ENCODE measurements around the gene DZANK1.

The DZANK1 gene

GRCh38 chr20:18466574-18466893 lies 296 bp downstream of the DZANK1 start:
- H3K9me2 ChIP-seq (replicated peaks; ENCODE audit: insufficient read depth, low read length), result no peaks in the 10 kb centered on the region
- H3K4me2 ChIP-seq (ENCODE audit: low read depth, low read length, poor library complexity, severe bottlenecking), result peak overlapping the region; percentile 93
- H4K20me1 ChIP-seq (ENCODE audit: low read depth, low read length), result no peaks in the 10 kb centered on the region
- peak overlapping the region; percentile 95 for H2AFZ ChIP-seq (ENCODE audit: low read depth, low read length, severe bottlenecking)
- no peak for TF ChIP-seq EZH2phosphoT487 (conservative IDR thresholded peaks at IDR 0.05; ENCODE audit: low read length)
- no peak for TF ChIP-seq CTCF (IDR thresholded peaks at IDR 0.05; ENCODE audit: insufficient read depth, low read length, poor library complexity, severe bottlenecking)
- no peaks in the 10 kb centered on the region for H3K9me3 ChIP-seq (ENCODE audit: insufficient read depth, low read length)
- H3F3A ChIP-seq (ENCODE audit: insufficient read depth), result no peaks in the 10 kb centered on the region
- H3K79me2 ChIP-seq (ENCODE audit: insufficient read depth, low read length), result peaks cover 22% of the 10 kb centered on the region
- H3K4me3 ChIP-seq (ENCODE audit: insufficient read depth, low read length, poor library complexity, severe bottlenecking), result peak overlapping the region; percentile 95
- no peaks in the 10 kb centered on the region for H3K36me3 ChIP-seq (ENCODE audit: low read length)
- H3K27ac ChIP-seq (ENCODE audit: low read depth, low read length), result no peak overlapping the region
- H3K27me3 ChIP-seq (ENCODE audit: low read length), result no peaks in the 10 kb centered on the region
- H3K9ac ChIP-seq (ENCODE audit: low read length), result peak overlapping the region; percentile 83

- no peak for TF ChIP-seq EZH2phosphoT487 (conservative IDR thresholded peaks at IDR 0.05; ENCODE audit: low read length)
- no peak for TF ChIP-seq CTCF (IDR thresholded peaks at IDR 0.05; ENCODE audit: insufficient read depth, low read length, poor library complexity, severe bottlenecking)
- Histone ChIP-seq H3K9me3 (ENCODE audit: insufficient read depth, low read length) (no peaks in the 10 kb centered on the region), H3K9me2 (replicated peaks; ENCODE audit: insufficient read depth, low read length) (no peaks in the 10 kb centered on the region), H3K36me3 (ENCODE audit: low read length) (no peaks in the 10 kb centered on the region), H3K27ac (ENCODE audit: low read depth, low read length) (no peak overlapping the region), H3K79me2 (ENCODE audit: insufficient read depth, low read length) (peaks cover 22% of the 10 kb centered on the region), H3K4me2 (ENCODE audit: low read depth, low read length, poor library complexity, severe bottlenecking) (peak overlapping the region; percentile 93), H4K20me1 (ENCODE audit: low read depth, low read length) (no peaks in the 10 kb centered on the region), H3K27me3 (ENCODE audit: low read length) (no peaks in the 10 kb centered on the region), H3K4me3 (ENCODE audit: insufficient read depth, low read length, poor library complexity, severe bottlenecking) (no peak overlapping the region), H2AFZ (ENCODE audit: low read depth, low read length, severe bottlenecking) (no peak overlapping the region), H3K9ac (ENCODE audit: low read length) (no peak overlapping the region), H3F3A (ENCODE audit: insufficient read depth) (no peaks in the 10 kb centered on the region)
These were observed 1.2 kb downstream of the DZANK1 start for GRCh38 chr20:18465536-18466200.

- no peaks in the 10 kb centered on the region for H3K79me2 ChIP-seq (ENCODE audit: insufficient read depth, low read length)
- no peak overlapping the region for H2AFZ ChIP-seq (ENCODE audit: low read depth, low read length, severe bottlenecking)
- TF ChIP-seq EZH2phosphoT487 (conservative IDR thresholded peaks at IDR 0.05; ENCODE audit: low read length), result no peak
- no peak for TF ChIP-seq CTCF (IDR thresholded peaks at IDR 0.05; ENCODE audit: insufficient read depth, low read length, poor library complexity, severe bottlenecking)
- H3K36me3 ChIP-seq (ENCODE audit: low read length), result no peaks in the 10 kb centered on the region
- no peak overlapping the region for H3K4me3 ChIP-seq (ENCODE audit: insufficient read depth, low read length, poor library complexity, severe bottlenecking)
- no peaks in the 10 kb centered on the region for H3K9me3 ChIP-seq (ENCODE audit: insufficient read depth, low read length)
- H3K27me3 ChIP-seq (ENCODE audit: low read length), result no peaks in the 10 kb centered on the region
- H3K9ac ChIP-seq (ENCODE audit: low read length), result no peak overlapping the region
- H3F3A ChIP-seq (ENCODE audit: insufficient read depth), result no peaks in the 10 kb centered on the region
- H3K27ac ChIP-seq (ENCODE audit: low read depth, low read length), result no peak overlapping the region
- H3K9me2 ChIP-seq (replicated peaks; ENCODE audit: insufficient read depth, low read length), result no peaks in the 10 kb centered on the region
- no peaks in the 10 kb centered on the region for H4K20me1 ChIP-seq (ENCODE audit: low read depth, low read length)
- no peak overlapping the region for H3K4me2 ChIP-seq (ENCODE audit: low read depth, low read length, poor library complexity, severe bottlenecking)
These were observed 10.2 kb downstream of the DZANK1 start for GRCh38 chr20:18456600-18456999.
